HG03469 (cell line): ENCODE measurements around the gene HOXA1.

Experiments
- ATAC-seq: cut with Tn5 transposase; IDR thresholded peaks from one replicate; pipeline ENCODE4 v1.9.1; 2021; ENCODE audit warnings: mild to moderate bottlenecking, moderate library complexity, moderate number of reproducible peaks; ENCODE audit not compliant: unreplicated experiment

The HOXA1 gene

GRCh38 chr7:27095897-27096767 is at the start of gene HOXA1:
HOXA1 (minus strand) TSS chr7:27096000; CDS start chr7:27095912, 88 bp downstream.
- peak; percentile 90 for ATAC-seq

DNA sequence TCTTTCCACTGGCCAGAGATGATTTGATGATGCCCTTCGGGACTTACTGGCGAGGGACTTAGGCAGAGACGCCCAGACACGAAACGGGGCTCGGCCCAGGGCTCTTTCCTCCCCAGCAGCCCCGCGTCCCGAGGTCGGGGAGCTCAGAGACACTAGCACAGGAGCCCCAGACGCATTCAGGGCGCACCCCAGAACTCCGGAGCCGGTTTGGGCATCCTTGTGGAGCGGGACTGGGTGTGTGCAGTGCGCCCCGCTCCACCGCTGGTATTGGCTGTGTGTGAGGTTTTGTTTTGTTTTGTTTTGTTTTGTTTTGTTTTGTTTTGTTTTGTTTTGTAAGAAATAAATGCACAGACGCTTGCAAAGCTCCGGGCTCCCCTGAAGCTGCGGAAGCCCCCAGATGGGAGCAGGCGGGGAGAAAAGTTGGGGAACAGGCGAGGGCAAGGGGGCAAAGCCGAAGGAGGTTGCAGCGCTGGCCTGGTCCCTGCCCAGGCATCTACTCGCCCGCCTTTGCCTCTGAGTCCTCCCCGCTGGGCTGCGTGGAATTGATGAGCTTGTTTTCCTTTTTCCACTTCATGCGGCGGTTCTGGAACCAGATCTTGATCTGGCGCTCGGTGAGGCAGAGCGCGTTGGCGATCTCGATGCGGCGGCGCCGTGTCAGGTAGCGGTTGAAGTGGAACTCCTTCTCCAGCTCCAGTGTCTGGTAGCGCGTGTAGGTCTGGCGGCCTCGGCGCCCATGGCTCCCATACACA is 49.5 kb upstream of the HOXA1 start:
- ATAC-seq: no peak

- ATAC-seq: no peak
Observed at GRCh38 chr7:27144781-27145164, 49.0 kb upstream of the HOXA1 start.

DNA sequence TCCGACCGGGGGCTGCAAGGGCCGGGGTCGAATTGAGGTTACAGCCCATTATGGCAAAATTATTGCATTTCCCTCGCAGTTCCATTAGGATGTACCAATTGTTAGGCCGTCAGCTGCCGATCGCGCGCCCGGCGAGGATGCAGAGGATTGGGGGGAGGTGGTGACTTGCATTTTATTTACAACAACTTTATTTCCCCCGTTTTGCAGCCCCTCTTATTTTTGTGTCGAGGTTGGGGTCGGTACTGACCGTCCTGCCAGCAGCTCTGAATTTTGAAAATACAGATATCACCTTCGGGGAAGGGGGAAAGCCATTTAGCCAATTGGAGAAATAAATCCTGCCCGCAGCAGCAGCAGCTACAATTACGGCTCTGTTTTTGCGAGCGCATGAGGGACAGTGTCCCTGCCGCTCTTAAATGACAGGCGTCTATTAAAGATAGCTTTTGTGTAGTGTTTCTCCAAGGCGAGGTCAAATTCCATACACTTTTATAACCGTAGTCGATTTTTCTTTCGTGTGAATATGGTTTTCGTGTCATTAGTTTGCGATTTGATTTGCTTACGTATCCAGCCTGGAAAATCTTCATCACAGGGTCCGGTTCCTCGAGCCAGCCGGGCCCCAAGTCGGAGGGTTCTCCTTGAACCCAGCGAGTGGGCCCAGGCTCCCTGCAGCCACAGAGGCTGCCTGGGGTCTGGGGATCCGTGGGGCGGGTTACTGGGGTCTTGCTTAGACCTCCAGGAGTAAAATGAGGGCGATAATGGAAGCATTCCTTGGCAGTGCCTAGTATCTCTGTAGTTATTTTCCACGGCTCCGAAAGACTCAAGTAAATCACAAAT is 48.4 kb upstream of the HOXA1 start:
- no peak for ATAC-seq

DNA sequence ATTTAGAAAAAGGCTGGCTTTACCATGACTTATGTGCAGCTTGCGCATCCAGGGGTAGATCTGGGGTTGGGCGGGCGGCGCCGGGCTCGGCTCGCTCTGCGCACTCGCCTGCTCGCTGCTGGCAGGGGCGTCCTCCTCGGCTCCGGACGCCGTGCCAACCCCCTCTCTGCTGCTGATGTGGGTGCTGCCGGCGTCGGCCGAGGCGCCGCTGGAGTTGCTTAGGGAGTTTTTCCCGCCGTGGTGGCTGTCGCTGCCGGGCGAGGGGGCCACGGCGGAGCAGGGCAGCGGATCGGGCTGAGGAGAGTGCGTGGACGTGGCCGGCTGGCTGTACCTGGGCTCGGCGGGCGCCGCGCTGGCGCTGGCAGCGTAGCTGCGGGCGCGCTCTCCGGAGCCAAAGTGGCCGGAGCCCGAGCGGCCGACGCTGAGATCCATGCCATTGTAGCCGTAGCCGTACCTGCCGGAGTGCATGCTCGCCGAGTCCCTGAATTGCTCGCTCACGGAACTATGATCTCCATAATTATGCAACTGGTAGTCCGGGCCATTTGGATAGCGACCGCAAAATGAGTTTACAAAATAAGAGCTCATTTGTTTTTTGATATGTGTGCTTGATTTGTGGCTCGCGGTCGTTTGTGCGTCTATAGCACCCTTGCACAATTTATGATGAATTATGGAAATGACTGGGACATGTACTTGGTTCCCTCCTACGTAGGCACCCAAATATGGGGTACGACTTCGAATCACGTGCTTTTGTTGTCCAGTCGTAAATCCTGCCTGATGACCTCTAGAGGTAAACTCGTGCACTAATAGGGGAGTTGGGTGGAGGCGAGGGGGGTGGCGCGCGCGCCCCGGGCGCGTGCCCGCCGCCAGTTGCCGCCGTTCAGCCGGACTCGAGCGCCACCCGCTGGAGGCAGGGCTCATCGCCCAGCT is 47.5 kb upstream of the HOXA1 start, which contains the start of gene HOXA5:
HOXA5 (minus strand) TSS at position 659 of the 927 bp plus-strand sequence; CDS start at position 585, 74 bp downstream.
- no peak for ATAC-seq

- no peak for ATAC-seq
Observed at GRCh38 chr7:27142580-27143022, 46.8 kb upstream of the HOXA1 start.

- ATAC-seq: no peak
Observed at GRCh38 chr7:27141923-27142579, 46.3 kb upstream of the HOXA1 start.

DNA sequence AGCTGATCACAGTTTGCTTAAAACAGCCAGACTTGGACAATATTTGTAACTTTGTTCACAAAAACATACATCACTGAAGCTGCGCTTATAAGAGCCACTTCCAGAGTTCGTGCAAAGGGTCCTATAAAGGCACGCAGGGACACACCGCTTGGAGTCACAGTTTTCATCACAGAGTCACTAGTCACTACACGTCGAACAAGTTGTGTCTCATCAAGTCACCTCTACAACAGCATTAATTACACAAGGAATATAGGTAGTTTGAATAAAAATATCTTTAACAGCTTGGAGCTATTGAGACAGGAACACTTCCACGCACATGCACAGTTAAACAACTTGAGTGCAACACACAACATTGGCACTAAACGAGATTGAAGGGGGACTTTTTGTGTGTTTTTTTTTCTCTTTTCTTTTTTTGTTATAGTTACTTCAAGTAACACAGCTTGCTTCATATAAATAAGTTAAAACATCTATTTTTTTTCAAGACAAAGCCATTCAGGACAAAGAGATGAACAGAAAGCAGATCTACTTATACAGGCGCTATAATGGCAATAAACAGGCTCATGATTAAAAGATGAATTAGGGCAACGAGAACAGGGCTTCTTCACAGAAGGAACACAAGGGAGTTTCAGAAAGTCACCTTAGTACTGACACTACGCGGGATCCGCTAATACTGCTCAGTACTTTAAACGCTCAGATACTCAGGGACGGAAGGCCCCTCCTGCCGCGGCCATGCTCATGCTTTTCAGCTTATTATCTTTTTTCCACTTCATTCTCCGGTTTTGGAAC is 45.5 kb upstream of the HOXA1 start:
- no peak for ATAC-seq

- ATAC-seq: no peak
Observed at GRCh38 chr7:27140126-27140857, 44.5 kb upstream of the HOXA1 start.

DNA sequence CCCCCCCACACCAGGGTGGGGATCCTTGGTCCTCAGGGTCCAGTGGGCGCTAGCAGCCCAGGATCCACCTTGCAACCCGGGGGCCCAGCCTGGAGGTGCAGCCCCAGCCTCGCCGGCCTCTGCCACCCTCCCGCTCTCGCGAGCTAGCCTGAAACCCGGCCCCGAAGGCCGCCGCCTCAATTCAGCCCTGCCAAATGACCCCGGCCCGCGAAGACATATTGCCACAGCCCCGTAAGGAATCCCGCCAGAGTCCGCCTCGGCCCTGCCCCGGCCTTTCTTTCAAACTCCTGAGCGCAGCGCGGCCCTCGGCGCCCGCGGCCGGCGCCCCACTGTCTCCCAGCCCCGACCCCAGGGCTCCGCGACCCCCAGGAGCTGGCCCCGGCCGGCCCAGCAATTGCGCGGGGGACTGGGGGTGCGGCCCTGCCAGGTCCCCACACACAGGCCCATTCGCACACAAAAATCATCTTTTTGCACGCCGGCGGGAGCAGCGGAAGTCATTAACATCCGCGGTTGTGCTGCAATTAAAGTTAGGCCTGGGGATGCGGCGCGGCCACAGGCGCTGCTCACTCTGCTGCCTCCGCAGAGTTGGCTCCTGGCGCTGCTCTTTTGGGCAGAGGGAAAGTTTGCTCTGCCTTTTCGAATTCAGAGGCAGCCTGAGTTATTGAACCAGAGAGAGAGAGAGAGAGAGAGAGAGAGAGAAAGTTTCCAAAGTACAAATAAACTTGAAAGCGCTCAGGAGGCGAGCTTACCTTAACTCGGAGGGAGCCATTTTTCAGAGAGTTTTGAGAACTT is 43.7 kb upstream of the HOXA1 start:
- ATAC-seq: no peak

DNA sequence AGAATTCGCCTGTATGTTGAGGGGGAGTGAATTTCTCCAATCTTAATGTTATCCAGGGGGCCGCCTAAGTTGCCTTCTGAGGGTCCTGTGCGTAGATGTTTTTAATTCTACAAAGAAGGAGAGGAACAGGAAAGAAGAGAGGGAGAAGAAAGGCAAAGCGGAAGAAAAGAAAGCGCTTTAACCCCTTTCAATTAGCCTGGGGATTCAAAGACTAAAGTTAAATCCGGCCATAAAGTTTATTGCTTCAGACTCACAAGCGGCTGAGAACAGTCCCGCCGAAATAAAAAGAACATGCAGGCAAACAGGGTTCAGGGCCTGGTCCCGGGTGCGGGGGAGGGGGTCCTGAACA is 43.2 kb upstream of the HOXA1 start:
- ATAC-seq: no peak

DNA sequence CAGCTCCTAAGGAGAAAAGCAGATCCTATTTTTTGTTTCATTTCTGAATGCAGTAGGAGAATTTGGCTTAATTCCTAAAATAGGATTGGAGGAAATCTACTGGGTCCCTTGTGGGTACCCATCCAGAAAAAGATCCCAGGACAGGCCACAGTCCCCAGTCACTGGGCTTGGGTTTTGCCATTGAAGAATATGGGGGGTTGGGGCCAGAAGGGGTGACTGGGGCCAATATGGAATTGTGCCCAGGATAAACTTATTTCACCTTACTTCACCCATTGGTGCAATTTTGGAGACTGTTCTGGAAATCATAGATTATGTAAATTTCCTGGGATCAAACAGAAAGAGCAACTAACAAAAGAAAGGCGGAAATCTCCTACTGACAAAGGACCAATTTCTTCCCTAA is 42.7 kb upstream of the HOXA1 start:
- ATAC-seq: no peak

DNA sequence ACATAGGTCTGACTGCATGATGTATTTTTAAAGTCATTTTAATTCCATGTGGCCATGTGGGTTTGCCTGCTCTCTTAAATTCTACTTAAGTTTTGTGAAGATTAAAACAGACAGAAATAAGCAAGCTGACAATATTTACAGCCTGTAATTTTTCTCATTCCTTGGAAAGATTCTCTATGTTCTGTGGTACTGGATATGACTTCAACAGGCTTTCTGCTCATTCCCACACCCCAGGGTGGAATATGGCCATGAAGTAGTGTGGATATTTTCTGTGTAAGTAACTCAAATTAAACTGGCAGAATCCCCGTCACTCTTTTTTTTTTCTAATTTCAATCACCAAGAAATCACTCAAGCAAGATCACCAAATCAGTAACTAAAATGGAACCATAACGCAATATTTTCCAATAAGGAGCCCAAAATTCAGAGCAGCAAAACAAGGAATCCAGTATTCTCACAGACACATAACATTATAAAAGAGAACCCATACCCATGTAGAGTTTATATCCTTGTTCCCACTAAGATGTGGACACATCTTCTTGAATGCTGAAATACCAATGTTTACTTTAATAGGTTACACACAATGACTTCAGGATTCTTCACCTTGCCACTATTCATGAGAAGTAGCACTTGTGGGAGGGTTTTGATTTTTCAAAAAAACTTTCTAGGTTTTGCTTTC is 42.0 kb upstream of the HOXA1 start:
- no peak for ATAC-seq

DNA sequence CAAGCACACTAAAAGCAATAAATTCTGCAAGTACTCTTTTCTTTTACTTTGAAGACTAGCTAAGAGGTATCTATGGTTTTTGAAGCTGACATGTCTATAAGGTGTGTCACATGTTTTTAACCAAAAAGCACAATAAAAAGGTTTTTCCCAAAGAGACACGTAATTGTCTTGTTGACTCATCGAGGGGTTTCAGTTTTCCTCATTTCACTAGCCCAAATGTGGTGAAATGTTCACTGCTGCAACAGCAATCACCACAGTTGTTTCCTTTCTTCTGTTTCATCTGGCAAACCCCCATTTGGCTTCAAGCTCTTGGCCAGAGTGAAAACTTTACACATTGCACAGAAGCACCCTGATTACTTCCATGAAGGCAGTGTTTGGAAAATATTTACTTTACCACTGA is 38.6 kb upstream of the HOXA1 start:
- ATAC-seq: no peak

DNA sequence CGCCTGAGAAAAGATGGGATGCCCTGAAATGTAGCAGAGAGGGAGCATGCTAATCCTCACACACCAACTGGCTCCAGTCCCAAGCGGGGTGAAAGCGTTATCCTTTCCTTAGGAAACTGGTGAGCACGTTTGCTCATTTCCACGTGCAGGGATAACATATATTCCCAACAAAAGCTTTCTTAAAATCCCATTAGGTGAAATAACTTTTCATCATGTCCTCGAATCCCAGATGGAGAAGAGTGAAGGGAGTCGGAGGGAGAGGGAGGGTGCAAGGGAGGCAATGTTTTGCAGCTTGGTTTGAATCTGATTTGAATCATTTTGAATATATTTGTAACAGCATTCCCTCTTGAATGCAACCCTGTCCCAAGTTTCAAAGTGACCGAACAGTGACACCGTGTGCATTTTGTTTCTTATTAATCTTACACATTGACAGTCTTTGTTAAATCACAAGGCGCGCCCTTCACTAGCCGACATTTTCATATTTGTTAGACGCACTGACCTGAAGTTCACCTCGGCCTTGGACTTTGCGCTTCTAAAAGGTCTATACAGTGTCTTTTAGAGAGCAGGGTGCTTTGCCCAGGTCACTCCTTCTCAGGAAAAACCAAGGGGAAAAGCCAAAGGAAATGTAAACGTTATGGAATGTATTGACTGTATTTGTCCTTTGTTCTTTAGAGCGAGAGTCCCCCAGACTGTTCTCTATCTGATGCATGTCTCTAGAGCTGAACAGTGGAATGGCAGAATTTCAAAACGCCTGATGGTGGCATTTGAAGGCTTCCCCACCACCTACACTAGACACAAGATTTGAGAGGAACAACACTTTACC is 37.8 kb upstream of the HOXA1 start:
- ATAC-seq: no peak

- ATAC-seq: no peak
Observed at GRCh38 chr7:27132978-27133377, 37.2 kb upstream of the HOXA1 start.
